ENCODE results near the gene CREB5.

Gene CREB5

DNA sequence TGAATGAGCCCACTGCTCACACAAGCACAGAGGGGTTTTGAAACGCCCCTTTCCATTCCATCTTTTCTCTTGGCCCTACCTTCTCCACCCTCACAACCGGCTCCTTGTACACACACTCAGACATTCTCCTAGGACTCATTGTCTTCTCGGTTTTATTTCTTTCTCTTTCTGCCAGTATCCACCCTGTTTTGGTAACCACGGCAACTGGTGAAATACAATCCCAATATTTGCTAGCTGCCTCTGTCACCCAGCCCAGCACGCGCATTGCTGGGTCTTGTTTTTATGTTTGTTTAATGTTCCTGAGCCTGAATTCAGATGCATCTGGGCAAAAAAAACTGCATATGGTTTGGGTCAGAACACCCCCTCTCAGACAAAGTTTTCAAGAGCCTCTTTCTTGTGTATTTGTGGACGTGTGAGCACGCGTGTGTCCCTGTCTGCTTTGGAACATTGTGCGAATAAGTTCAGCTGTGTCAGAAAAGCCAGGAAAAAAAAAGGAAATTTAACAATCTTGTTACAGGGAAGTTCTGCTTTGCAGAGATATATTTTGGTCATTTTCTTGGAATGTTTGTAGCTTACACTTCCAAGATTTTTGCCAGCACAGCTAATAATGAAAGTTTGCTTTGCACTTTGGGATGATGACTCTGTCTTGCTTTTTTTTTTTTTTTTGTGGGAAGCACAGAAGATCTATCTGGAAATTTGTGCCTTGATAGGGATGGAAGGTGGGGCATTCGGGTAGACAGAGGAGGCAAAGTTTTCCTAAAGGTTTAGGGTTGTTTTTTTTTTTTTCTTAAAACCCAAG, 320.0 kb downstream of the CREB5 start:
- Histone ChIP-seq H2AFZ (ENCODE audit: low read length) (no peak overlapping the region), H4K20me1 (ENCODE audit: insufficient read depth, low read length, poor library complexity, severe bottlenecking) (no peaks in the 10 kb centered on the region), H3K4me2 (ENCODE audit: low read depth, low read length, poor library complexity, severe bottlenecking) (no peak overlapping the region), H3K9ac (ENCODE audit: low read depth, low read length, poor library complexity, severe bottlenecking) (no peak overlapping the region), H3K4me3 (ENCODE audit: low read length, poor library complexity, severe bottlenecking) (no peak overlapping the region), H3K79me2 (ENCODE audit: insufficient read depth, low read length) (no peaks in the 10 kb centered on the region), H3K36me3 (ENCODE audit: insufficient read depth, low read length) (no peaks in the 10 kb centered on the region), H3F3A (ENCODE audit: low read depth) (no peaks in the 10 kb centered on the region), H3K9me3 (ENCODE audit: insufficient read depth, low read depth, low read length) (no peaks in the 10 kb centered on the region), H3K27me3 (ENCODE audit: insufficient read depth, low read length, poor library complexity, severe bottlenecking) (no peaks in the 10 kb centered on the region), H3K4me1 (ENCODE audit: insufficient read depth, low read length, poor library complexity, severe bottlenecking) (peaks cover 11% of the 10 kb centered on the region), H3K9me2 (replicated peaks; ENCODE audit: low read depth, low read length) (no peaks in the 10 kb centered on the region)
- no peak for TF ChIP-seq EZH2phosphoT487 (IDR thresholded peaks at IDR 0.05; ENCODE audit: borderline replicate concordance)
- no peak for TF ChIP-seq CTCF (conservative IDR thresholded peaks at IDR 0.05; ENCODE audit: low read length)

GRCh38 chr7:28733035-28733434, 320.7 kb downstream of the CREB5 start:
- TF ChIP-seq CTCF (conservative IDR thresholded peaks at IDR 0.05; ENCODE audit: low read length) (no peak), EZH2phosphoT487 (IDR thresholded peaks at IDR 0.05; ENCODE audit: borderline replicate concordance) (no peak)
- H4K20me1 ChIP-seq (ENCODE audit: insufficient read depth, low read length, poor library complexity, severe bottlenecking) = no peaks in the 10 kb centered on the region
- peaks cover 11% of the 10 kb centered on the region for H3K4me1 ChIP-seq (ENCODE audit: insufficient read depth, low read length, poor library complexity, severe bottlenecking)
- no peaks in the 10 kb centered on the region for H3K27me3 ChIP-seq (ENCODE audit: insufficient read depth, low read length, poor library complexity, severe bottlenecking)
- H2AFZ ChIP-seq (ENCODE audit: low read length) = no peak overlapping the region
- H3F3A ChIP-seq (ENCODE audit: low read depth) = no peaks in the 10 kb centered on the region
- no peaks in the 10 kb centered on the region for H3K36me3 ChIP-seq (ENCODE audit: insufficient read depth, low read length)
- H3K4me2 ChIP-seq (ENCODE audit: low read depth, low read length, poor library complexity, severe bottlenecking) = no peak overlapping the region
- no peaks in the 10 kb centered on the region for H3K9me3 ChIP-seq (ENCODE audit: insufficient read depth, low read depth, low read length)
- H3K79me2 ChIP-seq (ENCODE audit: insufficient read depth, low read length) = no peaks in the 10 kb centered on the region
- H3K4me3 ChIP-seq (ENCODE audit: low read length, poor library complexity, severe bottlenecking) = no peak overlapping the region
- H3K9ac ChIP-seq (ENCODE audit: low read depth, low read length, poor library complexity, severe bottlenecking) = no peak overlapping the region
- H3K9me2 ChIP-seq (replicated peaks; ENCODE audit: low read depth, low read length) = no peaks in the 10 kb centered on the region

DNA sequence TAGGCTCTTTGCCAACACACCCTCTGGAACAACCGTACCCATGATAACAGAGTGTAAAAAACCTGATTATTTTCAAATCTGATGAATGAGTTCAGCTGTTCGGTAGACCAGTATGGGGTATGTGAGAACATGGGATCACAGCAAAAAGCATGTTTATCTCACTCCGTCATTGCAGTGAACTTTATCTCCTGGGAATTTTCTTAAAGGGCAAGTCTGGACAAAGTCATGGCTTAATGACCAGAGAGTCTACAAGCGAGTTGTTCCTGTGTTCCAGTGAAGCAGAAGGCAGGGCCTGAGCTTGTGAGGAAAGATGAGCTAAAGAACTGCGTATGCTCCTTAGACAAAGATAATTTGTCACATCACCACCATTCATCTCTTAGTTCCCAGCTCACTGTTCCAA, 326.1 kb downstream of the CREB5 start:
- no peaks in the 10 kb centered on the region for H3K4me1 ChIP-seq (ENCODE audit: insufficient read depth, low read length, poor library complexity, severe bottlenecking)
- H4K20me1 ChIP-seq (ENCODE audit: insufficient read depth, low read length, poor library complexity, severe bottlenecking) = no peaks in the 10 kb centered on the region
- no peaks in the 10 kb centered on the region for H3F3A ChIP-seq (ENCODE audit: low read depth)
- no peaks in the 10 kb centered on the region for H3K36me3 ChIP-seq (ENCODE audit: insufficient read depth, low read length)
- no peak overlapping the region for H3K4me2 ChIP-seq (ENCODE audit: low read depth, low read length, poor library complexity, severe bottlenecking)
- H2AFZ ChIP-seq (ENCODE audit: low read length) = no peak overlapping the region
- H3K27me3 ChIP-seq (ENCODE audit: insufficient read depth, low read length, poor library complexity, severe bottlenecking) = no peaks in the 10 kb centered on the region
- TF ChIP-seq CTCF (conservative IDR thresholded peaks at IDR 0.05; ENCODE audit: low read length) (no peak), EZH2phosphoT487 (IDR thresholded peaks at IDR 0.05; ENCODE audit: borderline replicate concordance) (no peak)
- H3K79me2 ChIP-seq (ENCODE audit: insufficient read depth, low read length) = no peaks in the 10 kb centered on the region
- no peak overlapping the region for H3K9ac ChIP-seq (ENCODE audit: low read depth, low read length, poor library complexity, severe bottlenecking)
- H3K4me3 ChIP-seq (ENCODE audit: low read length, poor library complexity, severe bottlenecking) = no peak overlapping the region
- no peaks in the 10 kb centered on the region for H3K9me3 ChIP-seq (ENCODE audit: insufficient read depth, low read depth, low read length)
- no peaks in the 10 kb centered on the region for H3K9me2 ChIP-seq (replicated peaks; ENCODE audit: low read depth, low read length)

Data from Loucy (cell line).